Left ventricle myocardium inferior (tissue), 1 donor: Measurements from ENCODE around the gene LCE1E. TPM values are rescaled to one million over a fixed set of nuclear protein-coding genes. Genes with fewer than 3 reads are reported as not detected.

Source experiments
- DNase-seq: peaks from one replicate; pipeline ENCODE4 v3.0.0-alpha.2; 2020
- H3K27ac ChIP-seq: fragments of 200-600 bp; replicated peaks from 2 replicates; pipeline ENCODE4 v1.8.0; 2021
- H3K27me3 ChIP-seq: fragments of 200-600 bp; 2 replicates; pipeline ENCODE4 v1.8.0; 2021; ENCODE audit warnings: low read depth
- H3K36me3 ChIP-seq: fragments of 200-600 bp; 2 replicates; pipeline ENCODE4 v1.8.0; 2021
- H3K4me1 ChIP-seq: fragments of 200-600 bp; 2 replicates; pipeline ENCODE4 v1.8.0; 2021
- H3K4me3 ChIP-seq: fragments of 200-600 bp; 2 replicates; pipeline ENCODE4 v1.8.0; 2021; ENCODE audit warnings: mild to moderate bottlenecking, moderate library complexity
- H3K9me3 ChIP-seq: fragments of 200-600 bp; replicated peaks from 2 replicates; pipeline ENCODE4 v1.8.0; 2021
- CTCF ChIP-seq: fragments of 200-600 bp; IDR thresholded peaks from 2 replicates; pipeline ENCODE4 v1.8.0; 2021; ENCODE audit warnings: antibody characterized with exemption, mild to moderate bottlenecking, borderline replicate concordance
- intact Hi-C: fragments of 100-400 bp; cut with micrococcal nuclease; formaldehyde crosslinking; loops from one replicate; pipeline ENCODE4 v1.11.0; 2022
- total RNA-seq: library from RNA; stranded (reverse); fragmentation: NEBNext Ultra II Directional; extraction: Animal tissue kit (Norgen Biotek cat#: 25700); gene quantifications from one replicate; pipeline ENCODE4 v1.2.1, GENCODE V29; 2021
- donor health status: DM: no; HTN: yes; CAD: no; lungs with severe emphysema.

Gene LCE1E
- total RNA-seq, 1 donor from 2014 or later, result not detected

DNA sequence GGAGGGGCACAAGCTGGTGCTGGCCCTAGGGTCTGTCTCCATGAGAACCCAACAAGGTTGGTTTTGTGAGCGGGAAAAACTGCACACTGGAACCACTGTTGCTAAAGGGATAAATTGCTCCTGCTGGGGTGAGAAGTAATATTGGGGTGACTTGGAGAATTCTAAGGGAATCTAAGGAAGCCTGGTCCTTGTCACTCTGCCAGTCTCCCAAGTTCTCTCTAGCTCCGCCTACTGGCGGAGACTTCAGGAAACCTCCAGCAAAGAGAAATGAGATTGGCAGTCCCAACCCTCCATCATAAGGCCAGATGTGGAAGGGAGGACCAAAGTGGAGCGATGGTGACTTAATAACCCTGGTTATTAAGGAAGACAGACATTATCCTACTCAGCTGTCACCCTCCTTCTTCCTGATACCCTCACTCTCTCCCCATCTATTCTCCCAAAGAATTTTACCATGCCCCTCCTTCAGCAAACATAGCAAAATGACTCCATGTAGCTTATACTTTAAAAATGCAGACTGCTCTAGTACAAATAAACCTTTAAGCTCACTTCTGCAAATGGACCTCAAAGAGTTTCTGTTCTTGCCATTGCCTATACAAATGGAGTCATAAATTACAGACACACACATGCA is 8.4 kb upstream of the LCE1E start:
- no peak for DNase-seq
- H3K9me3 ChIP-seq, result peaks cover 3% of the 10 kb centered on the region
- H3K27ac ChIP-seq, result no peak overlapping the region
- H3K4me3 ChIP-seq, result no peak overlapping the region
- no peak for TF ChIP-seq CTCF
- H3K4me1 ChIP-seq, result no peaks in the 10 kb centered on the region
- no peaks in the 10 kb centered on the region for H3K36me3 ChIP-seq
- peaks cover 22% of the 10 kb centered on the region for H3K27me3 ChIP-seq
- intact Hi-C loops, result no loop called here

DNA sequence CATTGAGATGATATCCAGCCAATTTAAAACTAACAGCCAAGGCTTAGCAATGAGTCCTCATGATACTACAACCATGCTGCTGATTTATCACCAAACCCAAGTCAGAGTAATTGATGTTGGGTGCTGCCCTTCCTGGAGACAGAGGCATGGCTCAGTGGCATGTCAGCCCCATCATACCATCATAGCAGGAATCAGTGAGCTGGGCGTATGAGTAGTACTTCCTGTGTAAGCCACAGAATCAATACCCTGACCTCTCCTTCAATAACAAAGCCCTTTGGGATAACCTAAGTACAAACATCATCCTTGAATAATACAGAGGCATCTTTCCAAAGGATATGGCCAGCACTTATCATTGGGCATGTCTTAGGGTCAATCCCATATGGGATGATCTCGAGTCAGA is 3.0 kb upstream of the LCE1E start:
- DNase-seq, result no peak
- no peaks in the 10 kb centered on the region for H3K36me3 ChIP-seq
- H3K27ac ChIP-seq, result no peak overlapping the region
- peaks cover 53% of the 10 kb centered on the region for H3K27me3 ChIP-seq
- intact Hi-C loops, result no loop called here
- H3K4me1 ChIP-seq, result no peaks in the 10 kb centered on the region
- no peak overlapping the region for H3K4me3 ChIP-seq
- H3K9me3 ChIP-seq, result no peaks in the 10 kb centered on the region
- TF ChIP-seq CTCF, result no peak

DNA sequence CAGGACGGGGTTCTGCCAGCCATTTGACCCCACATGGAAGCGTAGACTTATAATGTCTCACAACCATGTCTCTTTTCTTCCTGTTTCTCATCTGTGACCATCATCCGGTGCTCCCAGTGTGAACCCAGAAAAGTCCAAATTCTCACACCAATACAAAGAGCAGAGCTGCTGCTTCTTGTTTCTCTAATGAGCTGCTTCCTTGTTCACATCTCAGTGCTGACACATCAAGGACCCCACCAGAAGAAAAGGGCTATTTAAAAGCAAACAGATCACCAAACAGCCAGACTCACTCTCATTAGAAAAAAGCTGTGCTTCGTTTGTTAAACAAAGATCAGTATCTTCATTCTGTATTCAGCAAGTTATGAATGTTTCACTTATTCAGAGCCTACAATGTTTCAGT is 9.6 kb downstream of the LCE1E start:
- Histone ChIP-seq H3K27ac (no peak overlapping the region), H3K27me3 (no peaks in the 10 kb centered on the region)
- TF ChIP-seq CTCF, result no peak

DNA sequence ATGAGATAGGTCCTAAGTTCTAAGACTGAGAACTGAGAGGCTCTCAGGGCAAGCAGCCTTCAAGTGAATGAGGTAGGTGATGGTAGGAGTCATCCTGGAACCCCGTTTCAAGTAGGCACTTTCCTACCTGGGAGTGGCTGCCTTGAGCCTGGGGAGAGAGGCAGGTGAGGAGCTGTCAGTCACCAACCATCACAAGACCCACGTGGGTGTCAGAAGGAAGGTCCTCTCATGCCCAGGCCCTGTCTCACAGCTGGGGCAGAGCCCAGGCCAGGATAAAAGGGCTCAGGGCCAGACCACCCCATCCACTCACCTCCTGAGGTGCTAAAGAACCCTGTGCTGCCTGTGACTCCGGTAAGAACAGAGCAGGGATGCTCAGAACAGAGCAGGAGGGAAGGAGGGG is 10.4 kb downstream of the LCE1E start, which contains the start of gene LCE1D:
Gene LCE1D (plus strand): TSS at position 301 of the 400 bp plus-strand sequence. CDS start 1,074 bp downstream, outside the sequence.
- intact Hi-C loops, result no loop called here
- no peaks in the 10 kb centered on the region for H3K4me1 ChIP-seq
- H3K9me3 ChIP-seq, result no peaks in the 10 kb centered on the region
- H3K4me3 ChIP-seq, result no peak within 1 kb of the TSS
- no peak for DNase-seq
- TF ChIP-seq CTCF, result no peak
- H3K36me3 ChIP-seq, result no peaks in the 10 kb centered on the region
- H3K27ac ChIP-seq, result no peak within 1 kb of the TSS
- peaks cover 1% of the 10 kb centered on the region for H3K27me3 ChIP-seq

More for the DNA sequence above, 9.6 kb downstream of the LCE1E start:
- Histone ChIP-seq H3K36me3 (no peaks in the 10 kb centered on the region), H3K4me3 (no peak overlapping the region), H3K9me3 (no peaks in the 10 kb centered on the region), H3K4me1 (no peaks in the 10 kb centered on the region)
- no peak for DNase-seq
- intact Hi-C loops, result no loop called here

DNA sequence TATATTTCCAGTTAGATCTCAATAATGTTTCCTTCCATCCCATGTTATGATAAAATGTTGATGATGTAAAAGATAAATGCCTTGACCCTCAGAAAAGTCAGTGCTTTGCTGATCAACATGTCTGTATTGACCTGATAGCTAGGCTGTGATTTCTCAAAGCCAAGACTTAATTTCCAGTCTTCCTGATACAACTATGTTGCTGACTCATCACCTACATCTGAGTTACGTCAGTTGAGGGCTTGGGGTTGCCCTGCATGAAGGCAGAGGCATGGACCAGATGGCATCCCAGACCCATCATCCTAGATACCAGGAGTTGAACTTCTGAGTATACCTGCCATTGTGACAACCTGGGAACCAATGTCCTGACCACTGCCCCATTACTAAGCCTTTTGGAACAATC is 15.3 kb downstream of the LCE1E start:
- no peak overlapping the region for H3K27ac ChIP-seq
- DNase-seq, result no peak
- H3K36me3 ChIP-seq, result no peaks in the 10 kb centered on the region
- H3K27me3 ChIP-seq, result peaks cover 14% of the 10 kb centered on the region
- intact Hi-C loops, result no loop called here
- H3K9me3 ChIP-seq, result no peaks in the 10 kb centered on the region
- H3K4me3 ChIP-seq, result no peak overlapping the region
- TF ChIP-seq CTCF, result no peak
- H3K4me1 ChIP-seq, result no peaks in the 10 kb centered on the region
